Effector memory CD4-positive, alpha-beta T cell (primary cell): Measurements from ENCODE around the gene SIPA1L2.

Experiments
- DNase-seq, 3 donors: peaks; one replicate each; pipeline ENCODE4 v3.0.0-alpha.2; 2020
- H3K27ac ChIP-seq: 2 replicates; pipeline ENCODE4 v1.7.0; 2013; ENCODE audit warnings: mild to moderate bottlenecking, low read length, moderate library complexity; ENCODE audit not compliant: insufficient read depth, poor library complexity, severe bottlenecking
- H3K27me3 ChIP-seq: replicated peaks from 2 replicates; pipeline ENCODE4 v1.7.0; 2013; ENCODE audit warnings: mild to moderate bottlenecking, low read length; ENCODE audit not compliant: insufficient read depth, control insufficient read depth, poor library complexity, severe bottlenecking
- H3K36me3 ChIP-seq: 2 replicates; pipeline ENCODE4 v1.7.0; 2013; ENCODE audit warnings: mild to moderate bottlenecking, low read length, moderate library complexity; ENCODE audit not compliant: control insufficient read depth, insufficient read depth
- H3K4me1 ChIP-seq: 2 replicates; pipeline ENCODE4 v1.7.0; 2013; ENCODE audit warnings: low read length, mild to moderate bottlenecking; ENCODE audit not compliant: control insufficient read depth, insufficient read depth, poor library complexity, severe bottlenecking
- H3K4me3 ChIP-seq: 2 replicates; pipeline ENCODE4 v1.7.0; 2013; ENCODE audit warnings: low read length, low read depth, mild to moderate bottlenecking; ENCODE audit not compliant: insufficient read depth, poor library complexity, severe bottlenecking
- H3K9me3 ChIP-seq: 2 replicates; pipeline ENCODE4 v1.7.0; 2013; ENCODE audit warnings: mild to moderate bottlenecking, low read length, moderate library complexity; ENCODE audit not compliant: control insufficient read depth

The SIPA1L2 gene

DNA sequence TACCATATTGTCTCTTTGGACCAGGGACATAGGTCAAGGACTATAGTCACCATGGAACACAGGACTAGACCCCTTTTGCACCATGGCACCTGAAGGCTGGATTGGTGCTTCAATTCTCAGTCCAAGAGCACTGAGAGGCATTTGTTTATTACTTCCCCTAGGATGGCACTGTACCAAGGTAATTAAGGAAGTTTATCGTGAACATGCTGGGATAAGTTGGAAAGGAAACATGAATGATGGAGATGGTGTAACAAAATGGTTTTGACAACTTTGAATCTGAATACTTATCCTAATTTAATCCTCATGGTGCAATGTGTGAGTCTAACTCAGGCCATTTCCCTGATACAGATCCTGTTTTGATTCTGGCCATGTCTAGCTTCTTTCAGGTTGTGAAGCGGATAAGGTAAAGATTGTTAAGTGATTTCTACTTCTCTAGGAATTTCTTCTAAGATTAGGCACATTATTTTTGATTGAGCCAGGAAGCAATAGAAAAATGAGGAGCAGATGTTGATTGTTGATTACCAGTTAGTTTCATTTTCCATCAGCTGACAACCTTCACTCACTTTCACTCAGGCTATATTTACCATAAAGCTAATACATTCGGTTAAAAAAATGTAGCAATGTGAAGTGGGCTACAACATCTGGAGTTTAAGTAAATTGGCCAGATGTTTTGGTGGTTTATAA lies 37.3 kb upstream of the SIPA1L2 start:
- Histone ChIP-seq H3K4me1 (no peaks in the 10 kb centered on the region), H3K27ac (no peak overlapping the region), H3K4me3 (no peak overlapping the region), H3K27me3 (no peaks in the 10 kb centered on the region), H3K9me3 (no peaks in the 10 kb centered on the region), H3K36me3 (no peaks in the 10 kb centered on the region)
- no peak for DNase-seq

DNA sequence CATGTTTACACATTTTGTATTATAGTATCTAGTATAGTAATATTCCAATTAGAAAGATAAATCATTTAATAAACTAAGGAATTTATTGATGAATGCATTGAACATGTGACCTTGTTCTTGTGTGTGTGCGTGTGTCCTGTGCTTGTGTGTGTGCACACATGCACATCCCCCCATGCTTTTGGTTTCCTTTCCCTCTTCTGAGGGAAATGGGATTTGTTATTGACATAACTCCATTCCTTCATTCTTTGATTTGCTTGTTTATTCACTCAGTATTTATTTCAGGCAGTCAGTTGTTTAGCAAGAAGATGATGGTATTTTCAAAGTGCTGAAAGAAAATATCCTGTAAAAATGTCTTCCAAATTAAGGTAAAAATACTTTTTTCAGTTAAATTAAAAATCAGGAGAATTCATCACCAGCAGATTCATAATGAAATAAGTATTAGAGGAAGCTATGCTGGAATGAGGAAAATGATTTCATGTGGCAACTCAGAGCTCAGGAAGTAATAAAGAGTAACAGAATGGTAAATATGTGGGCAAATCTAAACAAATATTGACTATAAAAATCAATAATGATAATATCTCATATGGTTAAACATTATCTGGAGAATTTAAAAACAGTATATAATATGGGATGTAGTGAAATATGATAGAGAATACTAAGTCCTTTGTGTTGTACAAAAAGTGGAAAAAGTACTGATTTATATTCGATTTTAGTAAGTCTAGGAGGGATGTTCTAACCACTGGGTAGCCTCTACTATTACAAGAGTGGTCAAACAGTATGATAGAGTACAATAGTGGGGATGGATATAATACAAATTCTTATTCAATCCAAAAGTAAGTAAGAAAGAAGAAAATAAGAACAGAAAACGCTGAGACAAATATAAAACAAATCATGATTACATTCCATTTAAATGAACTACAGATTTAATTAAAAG lies 35.2 kb upstream of the SIPA1L2 start:
- Histone ChIP-seq H3K36me3 (no peaks in the 10 kb centered on the region), H3K4me1 (no peaks in the 10 kb centered on the region), H3K4me3 (no peak overlapping the region)

GRCh38 chr1:232662910-232663309 lies 33.0 kb upstream of the SIPA1L2 start:
- Histone ChIP-seq H3K27me3 (no peaks in the 10 kb centered on the region), H3K9me3 (no peaks in the 10 kb centered on the region), H3K36me3 (no peaks in the 10 kb centered on the region), H3K27ac (no peak overlapping the region), H3K4me1 (no peaks in the 10 kb centered on the region), H3K4me3 (no peak overlapping the region)
- DNase-seq, result no peak

More for the DNA sequence above, 35.2 kb upstream of the SIPA1L2 start:
- no peak overlapping the region for H3K27ac ChIP-seq
- no peaks in the 10 kb centered on the region for H3K9me3 ChIP-seq
- no peaks in the 10 kb centered on the region for H3K27me3 ChIP-seq
- DNase-seq, result no peak

GRCh38 chr1:232658386-232658785 lies 28.5 kb upstream of the SIPA1L2 start:
- Histone ChIP-seq H3K27ac (no peak overlapping the region), H3K27me3 (no peaks in the 10 kb centered on the region), H3K4me1 (no peaks in the 10 kb centered on the region), H3K36me3 (no peaks in the 10 kb centered on the region), H3K4me3 (no peak overlapping the region), H3K9me3 (no peaks in the 10 kb centered on the region)
- DNase-seq, result no peak

DNA sequence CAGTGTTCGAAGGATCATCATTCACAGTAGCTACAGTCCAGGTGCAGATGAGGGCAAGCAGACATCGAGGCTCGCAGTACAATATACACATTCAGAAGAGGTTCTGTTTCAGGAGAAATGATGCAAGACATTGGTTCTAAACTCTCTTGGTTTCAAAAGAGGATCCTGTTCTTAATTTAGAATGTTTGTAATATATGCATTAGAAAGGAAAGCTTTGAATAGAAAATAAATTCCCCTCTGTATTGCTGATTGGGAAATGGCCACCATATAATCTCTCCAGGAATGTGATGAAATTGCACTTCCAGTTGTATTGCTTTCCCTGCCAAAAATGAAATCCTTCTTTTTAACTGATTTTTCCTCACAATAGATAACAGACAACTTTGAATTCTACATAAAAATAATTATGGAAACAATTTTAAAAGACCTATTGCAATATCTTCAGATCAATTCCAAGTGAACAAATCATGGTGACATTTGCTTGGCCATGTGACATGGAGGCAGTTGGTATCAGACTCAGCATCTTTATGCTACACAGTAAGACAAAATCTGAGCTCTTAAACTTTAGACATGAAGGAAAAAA lies 27.6 kb upstream of the SIPA1L2 start:
- DNase-seq, result no peak
- Histone ChIP-seq H3K9me3 (no peaks in the 10 kb centered on the region), H3K36me3 (no peaks in the 10 kb centered on the region), H3K27ac (no peak overlapping the region), H3K4me1 (no peaks in the 10 kb centered on the region), H3K4me3 (no peak overlapping the region), H3K27me3 (no peaks in the 10 kb centered on the region)

DNA sequence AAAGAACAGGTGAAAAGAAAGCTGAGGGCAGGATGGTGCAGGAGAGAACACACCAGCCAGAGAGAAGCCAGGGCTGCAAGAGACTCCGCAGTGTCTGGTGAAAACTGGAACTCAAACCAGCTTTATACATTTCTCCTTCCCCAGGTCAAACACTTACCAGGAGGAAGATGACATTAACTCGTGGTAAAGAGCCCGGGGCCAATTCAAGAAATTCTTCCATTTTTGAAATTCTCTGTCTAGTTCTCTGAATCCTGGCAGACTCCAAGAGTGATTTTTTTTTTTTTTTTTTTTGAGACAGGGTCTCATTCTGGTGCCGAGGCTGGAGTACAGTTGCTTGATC lies 25.8 kb upstream of the SIPA1L2 start:
- no peak for DNase-seq
- Histone ChIP-seq H3K27me3 (no peaks in the 10 kb centered on the region), H3K9me3 (no peaks in the 10 kb centered on the region), H3K27ac (no peak overlapping the region), H3K4me1 (no peaks in the 10 kb centered on the region), H3K4me3 (no peak overlapping the region), H3K36me3 (no peaks in the 10 kb centered on the region)

DNA sequence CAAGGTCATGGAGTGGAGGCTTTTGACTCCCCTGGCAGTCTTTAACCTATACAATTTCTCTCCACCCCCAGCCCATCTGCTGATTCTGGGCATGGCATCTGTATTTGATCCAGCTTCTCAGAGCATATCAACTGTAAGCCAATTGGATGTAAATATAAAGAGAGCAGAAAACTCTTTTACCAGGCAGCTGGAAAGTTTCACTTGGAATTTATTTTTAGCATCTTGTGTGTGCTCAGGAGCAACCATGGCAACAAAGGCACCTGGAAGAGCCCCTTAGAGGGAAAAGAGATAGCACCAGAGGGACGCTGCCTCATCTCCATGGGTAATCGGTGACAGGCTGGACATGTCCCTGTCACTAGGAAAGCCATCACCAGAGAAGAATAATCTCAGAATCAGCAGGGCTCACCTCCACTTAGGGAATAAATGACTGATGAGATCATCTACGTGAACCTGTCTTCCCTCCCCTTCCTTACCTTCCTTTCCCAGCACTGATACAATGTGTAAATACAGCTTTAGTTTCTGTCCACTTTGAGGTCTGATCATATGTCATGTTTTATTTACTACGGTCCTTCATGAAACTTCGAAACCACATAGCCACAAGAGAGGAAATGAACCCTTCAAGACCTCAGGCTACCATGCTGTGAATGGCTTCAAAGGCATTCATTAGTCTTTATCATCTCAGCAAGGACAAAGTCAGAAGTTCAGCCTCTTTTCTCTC lies 25.3 kb upstream of the SIPA1L2 start:
- no peaks in the 10 kb centered on the region for H3K27me3 ChIP-seq
- no peaks in the 10 kb centered on the region for H3K4me1 ChIP-seq
- no peaks in the 10 kb centered on the region for H3K9me3 ChIP-seq
- H3K36me3 ChIP-seq, result no peaks in the 10 kb centered on the region
- no peak overlapping the region for H3K27ac ChIP-seq
- no peak for DNase-seq
- no peak overlapping the region for H3K4me3 ChIP-seq

GRCh38 chr1:232653789-232654188 lies 23.9 kb upstream of the SIPA1L2 start:
- no peak for DNase-seq
- Histone ChIP-seq H3K27ac (no peak overlapping the region), H3K27me3 (no peaks in the 10 kb centered on the region), H3K36me3 (no peaks in the 10 kb centered on the region), H3K9me3 (no peaks in the 10 kb centered on the region), H3K4me3 (no peak overlapping the region), H3K4me1 (no peaks in the 10 kb centered on the region)

GRCh38 chr1:232650845-232651244 lies 20.9 kb upstream of the SIPA1L2 start:
- Histone ChIP-seq H3K9me3 (no peaks in the 10 kb centered on the region), H3K4me3 (no peak overlapping the region), H3K27me3 (no peaks in the 10 kb centered on the region), H3K4me1 (no peaks in the 10 kb centered on the region), H3K27ac (no peak overlapping the region), H3K36me3 (no peaks in the 10 kb centered on the region)
- DNase-seq, result no peak
